Stimulated activated CD8-positive, alpha-beta memory T cell treated with anti-CD3 and anti-CD28 coated beads, Interleukin-7, amount 100 ng/mL, for 24 hours (primary cell): ENCODE measurements around the gene TENM3.

ENCODE experiments used
- DNase-seq: peaks from one replicate; pipeline ENCODE4 v3.0.0-alpha.2; 2020; ENCODE audit warnings: low read depth

The TENM3 gene

DNA sequence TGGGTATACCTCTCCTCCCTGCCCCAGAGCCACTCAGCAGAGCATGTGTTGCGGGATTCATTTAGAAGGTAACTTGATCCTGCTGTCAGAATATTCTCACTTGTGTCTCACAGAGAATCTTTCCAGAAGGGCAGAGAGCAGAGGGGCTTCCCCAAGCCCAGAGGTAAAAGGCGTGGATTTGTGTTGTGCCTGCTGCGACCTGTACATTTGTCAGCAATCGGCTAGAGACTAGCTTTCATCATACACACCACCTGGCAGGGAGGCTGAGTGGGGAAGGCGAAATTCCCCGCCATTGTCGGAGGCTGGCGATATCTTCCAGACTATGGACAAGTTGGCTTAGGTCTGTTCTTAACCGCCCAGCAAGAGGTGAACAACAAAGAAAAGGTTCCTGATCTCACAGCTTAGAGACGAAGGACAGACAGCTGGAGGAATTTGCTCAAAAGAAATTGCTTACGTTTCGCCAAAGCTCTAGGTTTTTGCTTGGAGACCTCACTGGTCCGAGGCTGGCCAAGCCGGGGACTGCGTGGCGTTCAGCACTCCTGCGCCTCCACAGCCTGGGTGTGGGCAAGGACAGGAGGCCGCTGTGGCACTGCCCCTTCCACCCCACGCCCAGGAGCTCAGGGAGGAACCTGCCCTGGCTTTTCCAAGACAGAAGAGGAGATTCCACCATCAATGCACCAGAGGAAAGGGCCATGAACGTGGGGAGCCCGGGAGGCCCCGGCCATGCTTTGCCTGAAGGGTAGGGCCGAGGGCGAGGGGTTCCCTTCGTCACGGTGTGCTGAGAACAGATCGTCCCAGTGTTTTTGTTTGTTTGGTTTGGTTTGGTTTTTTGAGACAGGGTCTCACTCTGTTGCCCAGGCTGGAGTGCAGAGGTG lies 604.6 kb downstream of the TENM3 start:
- DNase-seq: no peak

- DNase-seq: no peak
Observed at GRCh38 chr4:182848685-182849084, 605.5 kb downstream of the TENM3 start.
